Activated CD8-positive, alpha-beta T cell treated with anti-CD3 and anti-CD28 coated beads for 36 hours (primary cell): ENCODE measurements around the gene CSTB. TPM values are rescaled to one million over a fixed set of nuclear protein-coding genes. Genes with fewer than 3 reads are reported as not detected.

Experiments
- ATAC-seq: fragments of 200-7000 bp; cut with Tn5 transposase; one replicate; pipeline ENCODE4 v1.10.0; 2021; ENCODE audit warnings: mild to moderate bottlenecking, moderate library complexity
- CTCF ChIA-PET: fragments of 350-600 bp; sonication (Branson Sonifier 250); formaldehyde crosslinking; loops from one replicate; lab custom pipeline; 2021; ENCODE audit warnings: antibody characterized with exemption; lab: Charles Lee
- POLR2A ChIA-PET: fragments of 350-600 bp; sonication (Branson Sonifier 250); formaldehyde crosslinking; loops from one replicate; lab custom pipeline; 2021; ENCODE audit warnings: antibody characterized with exemption; lab: Charles Lee
- DNase-seq: peaks from one replicate; pipeline ENCODE4 v3.0.0-alpha.2; 2020
- H3K27ac Mint-ChIP-seq: one replicate; pipeline ENCODE4 v1.8.0; 2021; ENCODE audit warnings: mild to moderate bottlenecking, mixed read lengths
- H3K27me3 Mint-ChIP-seq: one replicate; pipeline ENCODE4 v1.8.0; 2021; ENCODE audit warnings: mixed read lengths
- H3K36me3 Mint-ChIP-seq: one replicate; pipeline ENCODE4 v1.8.0; 2021; ENCODE audit warnings: low read depth, mixed read lengths
- H3K4me1 Mint-ChIP-seq: one replicate; pipeline ENCODE4 v1.8.0; 2021; ENCODE audit warnings: low read depth, mixed read lengths
- H3K4me3 Mint-ChIP-seq: one replicate; pipeline ENCODE4 v1.8.0; 2021; ENCODE audit warnings: mild to moderate bottlenecking, moderate library complexity, mixed read lengths
- H3K9me3 Mint-ChIP-seq: one replicate; pipeline ENCODE4 v1.8.0; 2021; ENCODE audit warnings: mixed read lengths
- intact Hi-C: fragments of 100-400 bp; cut with micrococcal nuclease; formaldehyde crosslinking; loops from one replicate; pipeline ENCODE4 v1.10.0; 2022
- total RNA-seq, 2 experiments: library from RNA; stranded (reverse); gene quantifications; one replicate each; pipeline ENCODE4 v1.2.3, GENCODE V29; 2021
- TF ChIP-seq, protein P1 (sequence below): fragments of 200-600 bp; IDR thresholded peaks from one replicate; pipeline ENCODE4 v1.8.0; 2022; ENCODE audit warnings: antibody characterized with exemption, mild to moderate bottlenecking

The CSTB gene
- total RNA-seq, 2 experiments from 2014 or later = 18.6 to 20.7 TPM

DNA sequence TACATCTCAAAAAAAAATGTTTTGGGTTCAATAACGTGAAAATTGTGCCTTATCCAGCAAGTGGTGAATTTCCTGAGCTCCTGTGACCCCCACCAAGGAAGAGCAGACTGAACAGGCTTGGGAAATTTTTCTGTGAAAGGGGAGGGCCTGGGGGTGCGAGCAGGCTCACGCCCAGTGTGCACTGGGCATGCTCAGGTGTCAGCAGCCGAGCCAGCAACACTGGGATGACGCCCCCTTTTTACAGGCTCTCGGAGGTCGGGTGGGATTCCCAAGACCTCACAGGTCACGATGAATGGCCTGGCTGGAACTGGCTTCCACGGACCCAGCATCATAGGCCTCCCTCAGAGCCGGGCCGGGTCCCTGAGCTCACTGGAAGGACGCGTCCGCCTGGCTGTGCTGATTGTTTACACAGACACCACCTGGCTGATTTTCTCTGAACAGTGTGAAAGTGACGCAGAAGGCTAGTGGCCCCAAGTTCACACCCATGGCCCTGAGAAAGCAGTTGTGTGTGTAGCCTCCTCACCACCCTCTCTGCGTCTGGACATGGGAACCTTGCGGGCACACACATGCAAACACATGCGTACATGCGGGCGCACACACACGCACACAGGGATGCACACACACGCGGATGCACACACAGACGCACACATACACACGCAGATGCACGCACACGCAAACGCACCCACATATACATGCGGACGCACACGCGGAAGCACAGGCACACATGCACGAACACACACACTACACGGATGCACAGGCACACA is 9.2 kb downstream of the CSTB start:
- intact Hi-C loops = no loop called here
- Mint-ChIP-seq H3K4me1 (peaks cover 4% of the 10 kb centered on the region), H3K9me3 (peaks cover 2% of the 10 kb centered on the region), H3K27ac (no peak overlapping the region), H3K27me3 (no peaks in the 10 kb centered on the region), H3K36me3 (peaks cover 8% of the 10 kb centered on the region), H3K4me3 (no peak overlapping the region)
- ChIA-PET CTCF (no interaction called here), POLR2A (no interaction called here)
- no peak for DNase-seq
- TF ChIP-seq, protein P1, sequence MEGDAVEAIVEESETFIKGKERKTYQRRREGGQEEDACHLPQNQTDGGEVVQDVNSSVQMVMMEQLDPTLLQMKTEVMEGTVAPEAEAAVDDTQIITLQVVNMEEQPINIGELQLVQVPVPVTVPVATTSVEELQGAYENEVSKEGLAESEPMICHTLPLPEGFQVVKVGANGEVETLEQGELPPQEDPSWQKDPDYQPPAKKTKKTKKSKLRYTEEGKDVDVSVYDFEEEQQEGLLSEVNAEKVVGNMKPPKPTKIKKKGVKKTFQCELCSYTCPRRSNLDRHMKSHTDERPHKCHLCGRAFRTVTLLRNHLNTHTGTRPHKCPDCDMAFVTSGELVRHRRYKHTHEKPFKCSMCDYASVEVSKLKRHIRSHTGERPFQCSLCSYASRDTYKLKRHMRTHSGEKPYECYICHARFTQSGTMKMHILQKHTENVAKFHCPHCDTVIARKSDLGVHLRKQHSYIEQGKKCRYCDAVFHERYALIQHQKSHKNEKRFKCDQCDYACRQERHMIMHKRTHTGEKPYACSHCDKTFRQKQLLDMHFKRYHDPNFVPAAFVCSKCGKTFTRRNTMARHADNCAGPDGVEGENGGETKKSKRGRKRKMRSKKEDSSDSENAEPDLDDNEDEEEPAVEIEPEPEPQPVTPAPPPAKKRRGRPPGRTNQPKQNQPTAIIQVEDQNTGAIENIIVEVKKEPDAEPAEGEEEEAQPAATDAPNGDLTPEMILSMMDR = no peak
- no peak for ATAC-seq

DNA sequence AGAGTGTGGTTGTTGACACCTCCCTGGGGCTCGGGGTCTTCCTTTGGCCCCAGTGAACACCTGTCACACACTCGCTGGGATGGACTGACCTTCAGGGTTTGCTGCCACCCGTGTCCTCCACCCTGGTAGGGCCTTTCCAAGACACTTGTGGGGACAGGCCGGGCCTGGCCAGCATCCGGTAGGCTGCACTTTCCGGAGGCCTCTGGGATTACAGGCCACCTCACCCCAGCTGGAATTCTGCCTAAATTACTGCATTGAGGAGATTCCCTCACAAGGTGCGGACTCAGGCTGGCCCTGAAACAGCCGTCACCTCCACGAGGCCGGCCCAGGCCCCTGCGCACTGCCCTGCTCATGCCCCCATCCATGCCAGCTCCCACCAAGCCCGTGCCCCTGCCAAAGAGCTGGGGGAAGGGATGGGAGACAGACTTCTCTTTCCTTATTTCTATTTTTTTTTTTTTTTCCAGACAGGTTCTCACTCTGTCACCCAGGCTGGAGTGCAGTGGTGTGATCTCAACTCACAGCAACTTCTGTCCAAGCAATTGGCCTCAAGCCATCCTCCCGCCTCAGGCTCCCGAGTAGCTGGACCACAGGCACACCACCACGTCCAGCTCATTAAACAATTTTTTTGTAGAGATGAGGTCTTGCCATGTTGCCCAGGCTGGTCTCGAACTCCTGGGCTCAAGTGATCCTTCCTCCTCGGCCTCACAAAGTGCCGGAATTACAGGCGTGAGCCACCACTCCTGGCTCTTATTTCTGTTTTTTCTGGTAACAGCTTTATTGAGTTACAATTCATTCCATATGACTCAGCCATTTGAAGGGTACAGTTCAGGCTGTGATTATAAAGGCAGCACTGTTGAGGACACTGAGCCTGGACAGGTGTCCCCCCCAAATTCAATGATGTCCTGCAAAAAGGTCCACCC is 11.3 kb downstream of the CSTB start:
- ChIA-PET CTCF (no interaction called here), POLR2A (interaction anchor here (2.0 kb wide), 1 partner anchor 15 kb away, joined by 4 read pairs; no protein-coding TSS in a partner anchor)
- H3K27ac Mint-ChIP-seq = no peak overlapping the region
- H3K27me3 Mint-ChIP-seq = no peaks in the 10 kb centered on the region
- intact Hi-C loops = no loop called here
- ATAC-seq (no peak), DNase-seq (no peak)
- no peaks in the 10 kb centered on the region for H3K4me1 Mint-ChIP-seq
- H3K9me3 Mint-ChIP-seq = no peaks in the 10 kb centered on the region
- peaks cover 10% of the 10 kb centered on the region for H3K36me3 Mint-ChIP-seq
- TF ChIP-seq, protein P1 = no peak
- no peak overlapping the region for H3K4me3 Mint-ChIP-seq

DNA sequence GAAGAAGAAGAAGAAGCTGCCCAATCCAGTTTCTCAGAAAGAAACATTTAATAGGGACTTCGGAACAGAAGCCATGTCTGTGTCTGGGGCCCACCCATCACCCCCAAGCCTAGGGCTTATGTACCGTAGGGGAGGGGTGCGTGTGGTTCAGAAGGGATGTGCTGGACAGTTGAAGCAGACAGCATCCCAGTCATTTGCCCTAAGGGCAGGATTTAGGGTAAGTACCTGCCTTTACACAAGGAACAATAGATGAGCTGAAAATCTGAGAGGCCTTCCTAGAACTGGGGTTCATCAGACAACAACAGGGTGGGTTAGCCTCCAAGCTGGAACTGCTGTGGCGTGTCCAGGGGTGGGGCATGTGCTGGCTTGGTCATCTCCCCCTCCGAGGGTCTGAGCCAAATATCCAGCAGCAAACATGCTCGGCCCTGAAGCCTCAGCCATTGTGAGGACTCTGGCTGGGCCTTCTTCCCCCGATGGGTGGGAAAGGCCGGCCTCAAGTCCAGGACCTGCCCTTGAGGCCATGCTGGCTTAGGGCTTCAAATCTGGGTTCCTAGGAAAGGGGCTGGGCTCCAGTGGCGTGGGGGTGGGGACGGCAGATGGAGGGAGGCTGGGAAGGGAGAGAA is 12.1 kb downstream of the CSTB start:
- Mint-ChIP-seq H3K27ac (no peak overlapping the region), H3K9me3 (no peaks in the 10 kb centered on the region), H3K4me1 (no peaks in the 10 kb centered on the region), H3K27me3 (no peaks in the 10 kb centered on the region), H3K36me3 (peaks cover 10% of the 10 kb centered on the region), H3K4me3 (no peak overlapping the region)
- ChIA-PET CTCF (no interaction called here), POLR2A (interaction anchor here (2.0 kb wide), 1 partner anchor 16 kb away, joined by 4 read pairs; no protein-coding TSS in a partner anchor)
- DNase-seq (no peak), ATAC-seq (peak; percentile 14)
- TF ChIP-seq, protein P1 = no peak
- intact Hi-C loops = no loop called here

DNA sequence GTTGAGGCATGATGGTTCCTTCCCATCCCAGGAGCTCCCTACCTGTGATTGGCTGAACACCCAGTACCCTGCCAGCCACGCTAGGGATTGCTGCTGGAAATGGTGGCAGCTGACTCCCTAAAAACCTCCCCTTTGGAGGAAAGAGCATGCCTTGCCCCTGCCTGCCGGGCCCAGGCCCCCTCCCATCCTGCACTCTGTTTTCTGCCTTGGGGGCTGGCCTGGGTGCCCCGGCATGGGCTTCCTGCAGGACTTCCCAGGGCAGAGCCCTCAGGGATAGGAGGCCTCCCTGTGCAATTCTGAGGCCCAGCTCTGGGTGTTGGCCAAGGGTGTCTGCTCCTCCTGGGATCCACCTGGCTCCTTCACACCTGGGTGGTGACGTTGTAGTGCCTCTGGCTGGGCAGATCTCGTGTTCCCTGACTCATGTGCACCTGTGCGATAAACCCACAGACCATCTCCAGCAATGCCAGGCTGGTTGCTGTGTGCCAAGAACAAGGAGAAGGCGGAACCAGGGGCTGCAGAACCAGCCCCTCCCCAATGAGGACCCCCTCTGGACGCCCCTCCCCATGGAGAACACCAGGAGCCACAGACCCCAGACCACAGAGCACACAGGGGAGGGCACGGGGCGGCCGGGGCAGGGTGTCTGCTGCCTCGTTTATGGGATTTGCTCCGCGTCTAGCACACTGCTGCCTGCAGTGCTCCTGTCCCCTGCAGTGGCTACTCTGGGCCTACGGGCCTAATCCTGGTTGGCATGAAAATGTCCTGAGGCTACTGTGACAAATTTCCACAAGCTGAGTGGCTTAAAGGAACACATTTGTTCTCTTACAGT is 13.6 kb downstream of the CSTB start:
- CTCF ChIA-PET = interaction anchor here (0.6 kb wide), 1 partner anchor 83 kb away, joined by 3 read pairs; no protein-coding TSS in a partner anchor

More for the DNA sequence above, 13.6 kb downstream of the CSTB start:
- Mint-ChIP-seq H3K27ac (no peak overlapping the region), H3K4me1 (no peaks in the 10 kb centered on the region), H3K9me3 (no peaks in the 10 kb centered on the region), H3K36me3 (peaks cover 10% of the 10 kb centered on the region), H3K4me3 (no peak overlapping the region), H3K27me3 (no peaks in the 10 kb centered on the region)
- ATAC-seq = no peak
- intact Hi-C loops = no loop called here
- DNase-seq = no peak
- TF ChIP-seq, protein P1 = no peak
- POLR2A ChIA-PET = interaction anchor here (1.3 kb wide), 1 partner anchor 34 kb away, joined by 4 read pairs; no protein-coding TSS in a partner anchor
